Measurements from ENCODE around the gene PKP2. TPM values are rescaled to one million over a fixed set of nuclear protein-coding genes. Genes with fewer than 3 reads are reported as not detected.
"Not testable (repeated sequence)": the region's sequence is repeated elsewhere in the genome, so short reads cannot be mapped to it uniquely, and the experiment has no call there.

The PKP2 gene
- total RNA-seq, 2 experiments from 2014 or later: 0.22 to 0.31 TPM

GRCh38 chr12:32868885-32869284 lies 27.7 kb downstream of the PKP2 start:
- intact Hi-C loops (cut with DNase I, micrococcal nuclease): no loop called here
- TF ChIP-seq CTCF (IDR thresholded peaks at IDR 0.05): no peak
- Mint-ChIP-seq H3K27me3 (peaks cover 4% of the 10 kb centered on the region), H3K4me1 (ENCODE audit: low read depth) (no peaks in the 10 kb centered on the region), H3K27ac (no peak overlapping the region), H3K4me3 (no peak overlapping the region), H3K36me3 (ENCODE audit: low read depth) (no peaks in the 10 kb centered on the region), H3K9me3 (no peaks in the 10 kb centered on the region)
- no peak overlapping the region for H3K27ac ChIP-seq (ENCODE audit: low read depth in 1 of 2, low read length in 2 of 2)
- no peaks in the 10 kb centered on the region for H3K36me3 ChIP-seq (ENCODE audit: insufficient read depth, low read length)
- ATAC-seq (ENCODE audit: poor library complexity): no peak
- no peaks in the 10 kb centered on the region for H3K9me3 ChIP-seq (ENCODE audit: control insufficient read depth in 1 of 2, insufficient read depth in 1 of 2, low read length in 2 of 2)
- CTCF ChIA-PET: interaction anchor here (0.5 kb wide), 1 partner anchor 269 kb away, joined by 5 read pairs; no protein-coding TSS in a partner anchor
- H3K27me3 ChIP-seq (ENCODE audit: control insufficient read depth in 1 of 2, insufficient read depth in 2 of 2, low read length in 2 of 2): no peaks in the 10 kb centered on the region
- no peaks in the 10 kb centered on the region for H3K4me1 ChIP-seq (ENCODE audit: insufficient read depth, low read length)
- POLR2A ChIA-PET: no interaction called here
- no peak overlapping the region for H3K4me3 ChIP-seq (ENCODE audit: low read length)
- DNase-seq: no peak

- no peaks in the 10 kb centered on the region for H3K4me1 Mint-ChIP-seq (ENCODE audit: low read depth)
- H3K27me3 Mint-ChIP-seq: no peaks in the 10 kb centered on the region
- ChIA-PET CTCF (no interaction called here), POLR2A (no interaction called here)
- H3K9me3 ChIP-seq (ENCODE audit: control insufficient read depth in 1 of 2, insufficient read depth in 1 of 2, low read length in 2 of 2): no peaks in the 10 kb centered on the region
- H3K27ac Mint-ChIP-seq: no peak overlapping the region
- H3K4me1 ChIP-seq (ENCODE audit: insufficient read depth, low read length): no peaks in the 10 kb centered on the region
- no peak overlapping the region for H3K4me3 Mint-ChIP-seq
- intact Hi-C loops (cut with DNase I, micrococcal nuclease): no loop called here
- no peaks in the 10 kb centered on the region for H3K9me3 Mint-ChIP-seq
- H3K36me3 ChIP-seq (ENCODE audit: insufficient read depth, low read length): no peaks in the 10 kb centered on the region
- H3K36me3 Mint-ChIP-seq (ENCODE audit: low read depth): no peaks in the 10 kb centered on the region
- no peak overlapping the region for H3K4me3 ChIP-seq (ENCODE audit: low read length)
- DNase-seq (no peak), ATAC-seq (ENCODE audit: poor library complexity) (no peak)
- H3K27me3 ChIP-seq (ENCODE audit: control insufficient read depth in 1 of 2, insufficient read depth in 2 of 2, low read length in 2 of 2): no peaks in the 10 kb centered on the region
- no peak for TF ChIP-seq CTCF (IDR thresholded peaks at IDR 0.05)
- no peak overlapping the region for H3K27ac ChIP-seq (ENCODE audit: low read depth in 1 of 2, low read length in 2 of 2)
Observed at GRCh38 chr12:32864731-32865130, 31.8 kb downstream of the PKP2 start.

GRCh38 chr12:32863128-32863527 lies 33.4 kb downstream of the PKP2 start:
- no peak overlapping the region for H3K4me3 ChIP-seq (ENCODE audit: low read length)
- no peaks in the 10 kb centered on the region for H3K4me1 ChIP-seq (ENCODE audit: insufficient read depth, low read length)
- Mint-ChIP-seq H3K9me3 (no peaks in the 10 kb centered on the region), H3K27ac (no peak overlapping the region), H3K36me3 (ENCODE audit: low read depth) (no peaks in the 10 kb centered on the region), H3K27me3 (peaks cover 3% of the 10 kb centered on the region), H3K4me3 (no peak overlapping the region), H3K4me1 (ENCODE audit: low read depth) (no peaks in the 10 kb centered on the region)
- POLR2A ChIA-PET: interaction anchor here (0.6 kb wide), 1 partner anchor 17 kb away, joined by 3 read pairs; no protein-coding TSS in a partner anchor
- intact Hi-C loops (cut with DNase I, micrococcal nuclease): no loop called here
- ATAC-seq (ENCODE audit: poor library complexity): no peak
- CTCF ChIA-PET: no interaction called here
- no peak overlapping the region for H3K27ac ChIP-seq (ENCODE audit: low read depth in 1 of 2, low read length in 2 of 2)
- no peak for TF ChIP-seq CTCF (IDR thresholded peaks at IDR 0.05)
- no peak for DNase-seq
- H3K27me3 ChIP-seq (ENCODE audit: control insufficient read depth in 1 of 2, insufficient read depth in 2 of 2, low read length in 2 of 2): no peaks in the 10 kb centered on the region
- H3K36me3 ChIP-seq (ENCODE audit: insufficient read depth, low read length): no peaks in the 10 kb centered on the region
- H3K9me3 ChIP-seq (ENCODE audit: control insufficient read depth in 1 of 2, insufficient read depth in 1 of 2, low read length in 2 of 2): no peaks in the 10 kb centered on the region

- DNase-seq; H3K27me3 Mint-ChIP-seq; POLR2A ChIA-PET; H3K36me3 Mint-ChIP-seq (ENCODE audit: low read depth); H3K27me3 ChIP-seq (ENCODE audit: control insufficient read depth in 1 of 2, insufficient read depth in 2 of 2, low read length in 2 of 2); H3K4me1 ChIP-seq (ENCODE audit: insufficient read depth, low read length); H3K4me1 Mint-ChIP-seq (ENCODE audit: low read depth); H3K27ac ChIP-seq (ENCODE audit: low read depth in 1 of 2, low read length in 2 of 2); ATAC-seq (ENCODE audit: poor library complexity); H3K4me3 ChIP-seq (ENCODE audit: low read length); intact Hi-C loops (cut with DNase I, micrococcal nuclease); H3K36me3 ChIP-seq (ENCODE audit: insufficient read depth, low read length); H3K9me3 Mint-ChIP-seq; H3K4me3 Mint-ChIP-seq; H3K9me3 ChIP-seq (ENCODE audit: control insufficient read depth in 1 of 2, insufficient read depth in 1 of 2, low read length in 2 of 2); H3K27ac Mint-ChIP-seq; CTCF ChIA-PET: not testable (repeated sequence)
Observed at GRCh38 chr12:32861658-32862057, 34.9 kb downstream of the PKP2 start.

All from CD4-positive, alpha-beta T cell (primary cell).